NCI-H526 (cell line): ENCODE results near the gene SOS1.
"Not testable (repeated sequence)": the region's sequence is repeated elsewhere in the genome, so short reads cannot be mapped to it uniquely, and the experiment has no call there.

Experiments
- DNase-seq, 2 experiments: peaks; one replicate each; lab custom pipeline; 2025; lab: John Stamatoyannopoulos, UW

The SOS1 gene

DNA sequence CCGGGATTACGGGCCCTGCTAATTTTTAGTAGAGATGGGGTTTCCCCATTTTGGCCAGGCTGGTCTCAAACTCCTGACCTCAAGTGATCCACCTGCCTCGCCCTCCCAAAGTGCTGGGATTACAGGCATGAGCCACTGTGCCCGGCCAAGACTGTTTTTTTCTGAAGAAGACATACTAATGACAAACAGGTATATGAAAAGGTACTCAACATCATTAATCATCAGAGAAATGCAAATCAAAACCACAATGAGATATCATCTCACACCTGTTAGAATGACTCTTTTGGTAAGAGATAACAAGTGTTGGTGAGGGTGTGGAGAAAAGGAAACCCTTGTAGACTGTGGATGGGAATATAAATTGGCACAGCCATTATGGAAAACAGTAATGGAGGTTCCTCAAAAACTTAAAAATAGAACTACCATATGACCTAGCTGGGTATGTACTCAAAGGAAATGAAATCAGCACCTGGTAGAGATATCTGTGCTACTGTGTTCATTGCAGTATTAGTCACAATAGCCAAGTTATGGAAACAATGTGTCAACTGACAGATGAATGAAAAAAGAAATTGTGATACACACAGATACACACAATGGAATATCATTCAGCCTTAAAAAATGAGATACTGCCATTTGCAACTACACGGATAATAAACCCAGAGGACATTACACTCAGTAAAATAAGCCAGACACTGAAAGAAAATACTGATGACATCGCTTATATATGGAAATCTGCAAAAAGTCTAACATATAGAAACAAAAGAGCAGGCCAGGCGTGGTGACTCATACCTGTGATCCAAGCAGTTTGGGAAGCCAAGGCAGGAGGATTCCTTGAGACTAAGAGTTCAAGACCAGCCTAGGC is 20.8 kb downstream of the SOS1 start:
- peak; percentile 26 to 28 for DNase-seq

DNA sequence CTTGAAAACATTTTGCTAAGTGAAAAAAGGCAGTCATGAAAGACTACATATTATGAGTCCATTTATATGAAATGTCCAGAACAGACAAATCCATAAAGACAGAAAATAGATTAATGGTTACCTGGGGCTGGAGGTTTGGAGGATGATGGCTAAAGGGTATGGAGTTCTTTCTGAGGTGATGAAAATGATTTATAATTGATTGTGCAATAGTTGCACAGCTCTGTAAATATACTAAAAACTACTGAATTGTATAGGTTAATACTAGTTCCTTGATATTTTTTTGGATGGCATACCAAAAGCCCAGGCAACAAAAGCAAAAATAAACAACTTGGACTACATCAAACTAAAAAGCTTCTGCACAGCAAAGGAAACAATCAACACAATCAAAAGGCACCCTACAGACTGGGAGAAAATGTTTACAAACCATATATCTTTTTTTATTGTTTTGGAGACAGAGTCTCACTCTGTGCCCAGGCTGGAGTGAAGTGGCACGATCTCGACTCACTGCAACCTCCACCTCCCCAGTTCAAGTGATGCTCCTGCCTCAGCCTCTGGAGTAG is 21.5 kb downstream of the SOS1 start:
- DNase-seq, result no peak

DNA sequence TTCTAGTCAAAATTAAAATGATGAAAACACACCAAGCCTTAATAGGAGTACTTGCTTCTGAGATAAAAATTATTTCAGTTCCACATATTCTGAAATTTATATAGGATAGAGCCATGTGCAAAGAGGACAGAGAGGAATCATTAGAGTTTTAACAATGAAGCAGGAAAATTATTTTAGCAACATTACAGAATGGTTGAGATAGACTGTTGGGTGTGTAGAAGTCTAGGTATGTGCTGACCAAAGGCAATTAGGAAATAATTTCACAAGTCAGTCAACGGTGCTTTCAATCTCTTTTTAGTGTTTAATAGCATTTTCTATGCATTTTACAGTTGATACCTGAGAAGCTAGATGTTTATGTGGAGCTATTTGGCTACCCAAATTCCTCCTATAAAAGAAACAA is 25.2 kb downstream of the SOS1 start:
- no peak for DNase-seq

DNA sequence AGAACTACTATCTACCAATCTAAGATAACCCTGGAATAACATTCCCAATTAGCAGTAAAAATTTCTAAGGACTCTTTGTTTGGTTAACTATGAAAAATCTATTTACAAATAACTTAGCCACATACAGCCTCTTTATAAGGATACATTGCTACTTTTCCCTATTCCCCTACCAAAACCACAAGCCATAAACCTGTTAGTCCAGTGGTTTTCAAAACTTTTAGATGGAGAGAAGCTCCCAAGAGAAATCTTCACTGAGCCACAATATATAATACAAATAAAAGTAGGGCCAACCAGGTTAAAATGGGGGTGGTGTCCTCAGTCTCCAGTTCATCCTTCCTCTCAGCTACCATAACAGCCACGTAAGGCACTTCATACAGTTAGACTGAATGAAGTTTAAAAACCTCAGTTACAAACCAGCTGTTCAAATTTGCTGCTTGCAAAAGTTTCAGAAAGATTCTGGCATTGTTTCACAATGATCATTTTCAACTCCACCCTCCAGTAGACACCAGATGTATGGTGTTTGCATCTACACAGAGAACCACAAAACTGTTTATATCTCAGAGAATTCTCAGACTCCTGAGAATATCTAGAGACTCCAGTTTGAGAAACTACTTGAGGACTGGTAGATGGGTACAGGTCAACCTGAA is 26.0 kb downstream of the SOS1 start:
- no peak for DNase-seq

DNA sequence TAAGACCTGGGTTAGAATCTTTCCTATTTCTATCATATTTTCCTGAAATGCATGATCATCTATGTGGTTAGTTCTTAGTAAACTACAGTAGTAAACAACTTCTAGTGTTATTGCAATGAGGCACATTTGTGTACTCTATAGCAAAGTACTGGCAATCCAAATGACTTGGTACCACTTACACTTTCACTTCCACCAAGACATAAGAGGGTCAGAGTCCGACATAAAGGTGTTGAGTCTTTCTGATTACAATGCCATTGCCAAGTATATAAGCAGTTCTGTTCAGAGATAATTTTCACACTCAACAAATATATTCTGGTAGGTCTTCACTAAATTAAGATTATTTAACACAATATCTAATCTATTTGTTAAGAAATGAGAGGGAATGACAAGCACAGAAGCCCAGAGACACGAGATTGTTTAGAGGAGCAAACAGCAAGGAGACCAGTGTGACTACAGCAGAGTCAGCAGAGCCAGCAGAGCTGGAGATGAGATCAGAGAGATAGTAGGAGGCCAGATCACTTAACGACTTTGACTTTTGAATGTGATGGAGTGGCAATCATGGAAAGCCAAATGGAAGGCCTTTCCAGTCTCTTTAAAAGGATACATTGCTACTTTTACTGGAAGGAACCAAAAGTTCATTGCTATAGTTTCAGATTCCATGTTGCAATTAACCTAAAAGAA is 27.5 kb downstream of the SOS1 start:
- no peak for DNase-seq

DNA sequence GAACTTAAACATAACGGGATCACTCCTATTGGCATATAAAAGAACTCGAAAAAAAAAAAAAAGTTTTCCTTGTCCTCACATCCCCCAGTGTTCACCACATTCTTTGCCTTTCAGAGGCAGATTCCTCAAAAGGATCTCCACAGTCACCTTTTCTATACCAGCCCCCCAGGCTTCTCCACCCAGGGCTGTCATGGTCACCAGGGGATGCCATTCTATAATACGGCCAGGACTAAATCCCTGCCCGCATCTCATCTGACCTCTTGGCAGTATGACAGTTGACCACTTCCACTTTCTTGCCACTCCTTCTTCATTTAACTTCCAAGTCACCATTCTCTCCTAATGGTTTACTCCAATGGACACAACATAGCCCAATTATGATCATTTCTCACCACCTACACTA is 29.3 kb downstream of the SOS1 start:
- no peak for DNase-seq

DNA sequence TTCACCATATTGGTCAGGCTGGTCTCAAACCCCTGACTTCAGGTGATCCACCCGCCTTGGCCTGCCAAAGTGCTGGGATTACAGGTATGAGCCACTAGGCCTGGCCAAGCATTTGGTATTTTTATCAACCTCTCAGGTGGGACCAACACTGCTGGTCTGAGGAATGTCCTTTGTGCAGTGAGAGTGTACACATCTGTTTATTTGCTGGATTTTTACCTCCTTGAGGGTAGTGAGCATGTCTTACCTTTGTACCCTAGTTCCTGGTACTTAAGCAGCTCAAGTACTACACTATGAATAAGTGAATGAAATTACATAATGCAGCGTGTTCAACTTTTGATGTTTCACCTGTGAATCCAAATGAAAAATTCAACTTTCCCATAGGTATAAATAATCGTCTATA is 29.8 kb downstream of the SOS1 start:
- DNase-seq, result no peak

DNA sequence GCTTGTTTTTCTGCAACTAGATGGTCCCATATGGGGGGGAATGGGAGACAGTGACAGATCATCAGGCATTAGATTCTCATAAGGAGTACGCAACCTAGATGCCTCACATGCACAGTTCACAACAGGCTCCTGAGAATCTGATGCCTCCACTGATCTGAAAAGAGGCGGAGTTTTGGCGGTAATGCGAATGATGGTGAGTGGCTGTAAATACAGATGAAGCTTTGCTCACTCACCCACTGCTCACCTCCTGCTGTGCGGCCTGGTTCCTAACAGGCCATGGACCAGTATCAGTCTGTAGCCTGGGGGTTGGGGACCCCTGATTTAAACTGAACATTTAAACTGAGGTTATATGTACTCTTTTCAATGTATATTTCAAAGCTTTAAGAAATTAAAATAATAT is 40.7 kb downstream of the SOS1 start:
- DNase-seq, result no peak

DNA sequence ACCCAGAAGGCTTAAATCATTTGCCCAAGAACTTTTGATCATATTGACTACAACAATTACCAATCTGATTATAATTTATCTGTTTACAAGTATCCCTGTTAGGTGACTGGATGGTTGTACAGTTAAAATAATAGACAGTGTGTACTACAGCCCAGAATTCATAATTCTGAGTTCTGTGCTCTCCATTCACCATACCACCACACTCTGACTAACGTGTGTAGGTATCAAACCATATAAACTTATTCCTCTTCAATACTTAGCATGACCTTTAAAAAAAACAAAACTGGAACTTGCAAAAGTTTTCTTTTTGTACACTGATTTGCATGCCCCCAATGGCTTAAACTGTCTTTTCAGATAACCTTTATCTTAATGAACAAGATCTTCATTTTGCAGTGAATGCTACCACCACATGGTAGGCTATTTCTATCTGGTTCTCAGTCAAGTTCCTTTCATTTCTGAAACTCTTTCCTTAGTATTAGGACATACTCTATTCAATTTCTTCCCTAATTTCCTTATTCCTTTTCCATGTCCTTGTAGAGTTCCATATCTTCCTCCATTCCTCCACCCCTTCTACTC is 50.9 kb downstream of the SOS1 start:
- no peak for DNase-seq

DNA sequence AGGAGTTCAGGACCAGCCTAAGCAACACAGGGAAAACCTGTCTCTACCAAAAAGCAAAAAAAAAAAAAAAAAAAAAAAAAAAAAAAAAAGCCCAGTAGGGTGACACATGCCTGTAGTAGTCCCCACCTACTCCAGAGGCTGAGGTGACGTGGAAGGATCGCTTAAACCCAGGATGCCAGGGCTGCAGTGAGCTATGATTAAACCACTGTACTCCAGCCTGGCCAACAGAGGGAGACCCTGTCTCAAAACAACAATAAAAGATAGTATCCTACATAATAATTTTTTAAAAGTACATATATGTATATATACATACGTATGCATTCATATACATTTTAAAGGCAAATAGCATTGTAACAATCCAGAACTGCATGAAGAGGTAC is 51.7 kb downstream of the SOS1 start:
- DNase-seq, result peak in 1 of 2 experiments; percentile 2

DNA sequence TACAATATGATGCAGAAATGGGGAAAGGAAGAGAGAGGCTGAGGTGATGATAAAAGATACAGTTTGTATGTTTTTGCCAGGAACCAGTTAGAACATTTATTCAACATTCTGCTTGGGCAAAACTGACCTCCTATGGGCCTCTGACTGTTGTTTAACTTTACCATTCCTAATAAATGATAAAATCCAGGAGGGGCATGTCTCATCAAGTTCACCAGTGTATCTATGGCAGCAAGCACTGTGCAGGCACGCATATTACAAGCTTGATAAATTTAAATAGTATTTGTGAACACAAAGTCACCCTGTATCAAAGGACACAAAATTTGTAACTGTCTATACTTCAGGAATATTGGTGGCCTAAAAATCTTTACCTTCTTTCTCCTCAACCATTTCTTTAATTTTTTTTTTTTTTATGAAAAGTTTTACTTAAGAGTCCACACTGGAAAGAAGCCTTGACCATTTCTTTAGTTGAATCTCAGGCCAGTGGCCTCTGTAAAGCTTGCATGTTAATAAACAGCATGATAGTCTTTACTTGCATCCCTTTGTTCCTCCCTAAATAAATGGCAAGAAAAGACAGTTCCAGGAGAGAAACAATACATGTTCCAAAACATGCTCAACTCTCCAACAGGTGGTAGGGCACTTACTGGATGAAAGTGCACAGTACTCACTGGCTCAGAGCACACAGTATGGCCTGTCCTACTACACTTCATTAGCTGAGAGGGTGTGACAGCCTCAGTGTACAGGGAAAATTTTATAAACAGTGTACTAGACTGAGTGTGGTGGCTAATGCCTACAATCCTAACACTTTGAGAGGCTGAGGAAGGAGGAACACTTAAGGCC is 52.3 kb downstream of the SOS1 start:
- peak in 1 of 2 experiments; percentile 1 for DNase-seq

DNA sequence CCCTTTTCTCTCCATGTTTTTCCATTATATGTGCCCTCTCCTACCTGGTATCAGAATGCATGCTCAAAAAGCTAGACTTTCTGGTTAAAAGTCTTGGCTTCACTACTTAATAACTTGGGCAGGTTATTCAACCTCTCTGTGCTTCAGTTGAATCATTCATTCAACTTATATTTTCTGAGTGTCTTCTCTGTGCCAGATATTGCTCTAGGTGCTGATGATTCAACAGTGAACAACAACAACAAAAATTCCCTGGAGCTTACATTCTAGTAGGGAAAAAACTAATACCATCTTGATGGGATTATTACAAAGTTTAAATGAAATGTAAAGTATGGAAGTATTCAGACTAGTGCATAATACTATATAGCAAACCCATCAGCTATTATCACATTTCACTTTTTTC is 55.2 kb downstream of the SOS1 start:
- DNase-seq, result no peak

DNA sequence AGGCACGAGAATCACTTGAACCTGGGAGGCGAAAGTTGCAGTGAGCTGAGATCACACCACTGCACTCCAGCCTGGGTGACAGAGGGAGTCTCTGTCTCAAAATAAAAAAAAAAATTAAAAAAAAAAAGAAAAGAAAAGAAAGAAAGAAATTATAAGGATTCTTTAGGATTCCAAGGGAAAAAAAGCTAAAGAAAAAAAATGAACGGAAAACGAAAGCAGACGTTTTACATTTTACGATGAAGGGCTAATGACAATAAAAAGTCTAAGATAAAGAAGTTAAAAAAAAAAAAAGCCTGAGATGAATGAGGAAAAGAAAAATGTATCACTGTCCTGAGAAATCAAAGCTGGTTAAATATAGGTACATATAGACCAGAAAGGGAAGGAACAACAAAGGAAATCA is 58.5 kb downstream of the SOS1 start:
- no peak for DNase-seq

DNA sequence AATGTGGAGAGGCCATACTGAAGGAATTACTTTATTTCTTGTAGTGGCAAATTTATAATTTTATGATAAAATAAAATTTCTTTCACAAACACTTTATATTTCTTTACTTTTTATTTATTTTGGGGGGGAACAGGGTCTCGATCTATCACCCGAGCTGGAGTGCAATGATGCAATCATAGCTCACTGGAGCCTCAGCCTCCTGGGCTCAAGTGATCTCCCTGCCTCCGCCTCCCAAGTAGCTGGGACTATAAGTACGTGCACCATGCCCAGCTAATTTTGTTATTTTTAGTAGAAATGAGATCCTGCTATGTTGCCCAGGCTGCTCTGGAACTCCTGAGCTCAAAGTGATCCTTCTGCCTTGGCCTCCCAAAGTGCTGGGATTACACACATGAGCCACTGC is 59.6 kb downstream of the SOS1 start:
- no peak for DNase-seq

DNA sequence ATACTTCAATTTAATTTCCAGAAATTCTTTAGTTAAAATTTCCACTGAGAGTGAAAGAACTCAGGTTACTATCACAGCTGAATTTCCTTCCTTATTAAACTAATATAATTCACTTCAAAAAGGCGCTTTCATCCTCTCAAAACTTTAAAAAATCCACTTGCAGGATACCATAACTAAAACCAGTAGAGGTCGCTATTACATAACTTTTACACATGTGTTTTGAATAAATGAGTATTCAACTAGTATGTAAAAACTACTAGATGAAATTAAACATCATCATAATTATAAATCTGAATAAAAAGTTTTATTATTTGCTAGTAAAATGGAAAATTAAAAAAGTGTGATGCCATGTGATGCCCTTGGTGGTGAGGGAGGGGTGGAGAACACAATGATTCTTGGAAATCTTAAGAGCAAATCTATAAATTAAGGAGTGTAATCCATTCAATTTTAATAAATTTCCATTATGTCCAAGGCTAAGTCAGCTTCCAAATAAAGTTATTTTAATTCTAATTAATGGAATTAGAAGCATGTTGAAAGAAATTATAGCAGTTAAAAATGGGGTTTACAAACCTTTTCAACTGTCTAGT is 61.4 kb downstream of the SOS1 start:
- peak; percentile 30 to 65 for DNase-seq

DNA sequence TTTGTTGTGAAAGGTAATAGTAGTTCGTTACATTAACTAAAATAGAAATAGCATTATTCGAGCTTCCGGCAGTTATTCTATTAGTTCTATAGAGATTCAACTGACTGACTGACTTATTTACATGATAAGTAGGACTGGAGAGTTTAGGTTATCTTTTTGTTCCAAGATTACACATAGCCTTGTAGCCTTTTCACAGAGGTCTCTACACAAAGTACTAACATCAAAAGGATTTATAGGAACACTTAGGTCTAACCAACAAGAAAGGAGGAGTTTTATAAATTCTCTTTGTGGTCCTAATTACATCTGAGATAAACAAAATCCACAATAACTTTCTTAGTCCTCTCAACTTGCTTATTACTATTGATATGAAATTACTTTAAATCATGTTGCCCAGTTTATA is 62.8 kb downstream of the SOS1 start:
- no peak for DNase-seq

DNA sequence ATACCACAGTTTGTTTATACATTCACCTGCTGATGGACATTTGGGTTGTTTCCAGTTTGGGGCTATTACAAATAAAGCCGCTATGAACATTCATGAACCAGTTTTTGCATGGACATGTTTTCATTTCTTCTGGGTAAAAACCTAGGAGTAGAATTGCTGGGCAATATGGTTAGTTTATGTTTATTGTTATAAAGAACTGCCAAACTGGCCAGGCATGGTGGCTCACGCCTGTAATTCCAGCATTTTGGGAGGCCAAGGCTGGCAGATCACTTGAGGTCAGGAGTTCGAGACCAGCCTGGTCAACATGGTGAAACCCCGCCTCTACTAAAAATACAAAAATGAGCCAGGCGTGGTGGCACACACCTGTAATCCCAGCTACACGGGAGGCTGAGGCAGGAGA is 68.2 kb downstream of the SOS1 start:
- DNase-seq, result not testable (repeated sequence)

DNA sequence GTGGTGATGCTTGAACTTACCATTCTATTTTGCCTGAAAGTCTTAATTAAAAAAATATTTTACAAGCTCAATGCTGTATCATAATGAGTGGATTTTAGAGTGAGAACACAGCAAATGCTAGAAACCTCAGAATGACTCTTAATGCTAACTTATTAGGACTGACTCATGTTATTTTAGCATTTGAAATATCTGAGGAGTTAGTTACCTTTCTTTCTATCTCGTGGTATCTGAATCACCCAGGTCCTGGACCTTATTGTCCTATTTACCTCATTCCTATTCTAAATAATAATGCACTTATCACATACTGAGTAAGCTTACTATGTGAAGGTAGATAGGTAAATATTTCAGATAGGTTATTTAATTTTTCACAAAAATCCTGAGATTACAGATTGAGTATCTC is 70.7 kb downstream of the SOS1 start:
- no peak for DNase-seq

DNA sequence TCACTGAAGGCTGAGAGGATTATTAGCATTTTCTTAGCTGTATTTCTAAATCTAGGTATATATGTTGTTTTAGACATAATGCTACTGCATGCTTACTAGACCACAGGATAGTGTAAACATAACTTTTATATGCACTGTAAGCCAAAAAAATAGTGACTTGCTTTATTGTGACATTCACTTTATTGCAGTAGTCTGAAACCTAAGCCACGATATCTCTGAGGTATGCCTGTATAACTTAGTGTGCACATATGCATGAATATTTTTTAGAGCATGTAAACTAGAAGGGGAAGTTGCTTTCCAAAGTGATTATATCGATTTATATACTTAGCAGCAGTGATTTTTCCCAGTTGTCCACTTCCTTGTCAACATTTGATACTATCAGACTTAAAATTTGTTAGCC is 81.8 kb downstream of the SOS1 start:
- no peak for DNase-seq

DNA sequence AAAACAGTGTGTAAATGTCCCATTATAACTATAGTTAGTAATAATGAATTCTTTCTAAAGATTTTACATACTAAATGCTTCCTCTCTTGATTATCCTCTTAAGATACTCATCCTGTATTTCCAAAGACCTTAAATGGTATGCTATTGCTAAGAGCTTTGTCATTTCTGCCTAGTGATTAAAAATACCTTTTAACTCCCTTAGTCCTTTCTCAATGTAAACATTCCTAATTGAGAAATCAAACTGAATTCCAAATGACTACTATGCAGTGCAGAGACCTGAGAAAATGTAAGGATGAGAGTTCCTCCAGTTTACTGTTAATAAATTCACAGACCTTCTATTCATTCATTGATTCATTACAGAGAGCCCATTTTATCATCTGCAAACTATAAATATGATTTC is 86.9 kb downstream of the SOS1 start:
- DNase-seq, result no peak

DNA sequence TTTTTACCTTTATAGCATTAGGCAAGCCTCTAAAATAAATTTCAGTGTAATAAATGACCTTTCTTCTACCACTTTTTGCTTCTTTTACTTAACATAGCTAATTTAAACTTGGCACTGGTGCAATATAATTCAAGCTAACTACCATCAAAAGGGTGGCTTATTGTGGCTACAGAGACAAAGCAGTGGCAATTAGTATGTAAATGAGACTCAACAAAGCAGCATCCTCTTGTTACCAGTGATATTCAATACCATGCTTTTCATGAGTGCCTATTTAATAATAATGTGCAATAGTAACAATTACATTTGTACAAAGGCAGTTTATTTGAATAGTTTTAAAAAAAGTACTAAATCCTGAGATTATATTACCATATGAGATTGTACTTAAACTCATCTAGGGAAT is 93.4 kb downstream of the SOS1 start:
- DNase-seq, result peak in 1 of 2 experiments; percentile 5
